ENCODE measurements around the gene NACAD.

NACAD gene, protein sequence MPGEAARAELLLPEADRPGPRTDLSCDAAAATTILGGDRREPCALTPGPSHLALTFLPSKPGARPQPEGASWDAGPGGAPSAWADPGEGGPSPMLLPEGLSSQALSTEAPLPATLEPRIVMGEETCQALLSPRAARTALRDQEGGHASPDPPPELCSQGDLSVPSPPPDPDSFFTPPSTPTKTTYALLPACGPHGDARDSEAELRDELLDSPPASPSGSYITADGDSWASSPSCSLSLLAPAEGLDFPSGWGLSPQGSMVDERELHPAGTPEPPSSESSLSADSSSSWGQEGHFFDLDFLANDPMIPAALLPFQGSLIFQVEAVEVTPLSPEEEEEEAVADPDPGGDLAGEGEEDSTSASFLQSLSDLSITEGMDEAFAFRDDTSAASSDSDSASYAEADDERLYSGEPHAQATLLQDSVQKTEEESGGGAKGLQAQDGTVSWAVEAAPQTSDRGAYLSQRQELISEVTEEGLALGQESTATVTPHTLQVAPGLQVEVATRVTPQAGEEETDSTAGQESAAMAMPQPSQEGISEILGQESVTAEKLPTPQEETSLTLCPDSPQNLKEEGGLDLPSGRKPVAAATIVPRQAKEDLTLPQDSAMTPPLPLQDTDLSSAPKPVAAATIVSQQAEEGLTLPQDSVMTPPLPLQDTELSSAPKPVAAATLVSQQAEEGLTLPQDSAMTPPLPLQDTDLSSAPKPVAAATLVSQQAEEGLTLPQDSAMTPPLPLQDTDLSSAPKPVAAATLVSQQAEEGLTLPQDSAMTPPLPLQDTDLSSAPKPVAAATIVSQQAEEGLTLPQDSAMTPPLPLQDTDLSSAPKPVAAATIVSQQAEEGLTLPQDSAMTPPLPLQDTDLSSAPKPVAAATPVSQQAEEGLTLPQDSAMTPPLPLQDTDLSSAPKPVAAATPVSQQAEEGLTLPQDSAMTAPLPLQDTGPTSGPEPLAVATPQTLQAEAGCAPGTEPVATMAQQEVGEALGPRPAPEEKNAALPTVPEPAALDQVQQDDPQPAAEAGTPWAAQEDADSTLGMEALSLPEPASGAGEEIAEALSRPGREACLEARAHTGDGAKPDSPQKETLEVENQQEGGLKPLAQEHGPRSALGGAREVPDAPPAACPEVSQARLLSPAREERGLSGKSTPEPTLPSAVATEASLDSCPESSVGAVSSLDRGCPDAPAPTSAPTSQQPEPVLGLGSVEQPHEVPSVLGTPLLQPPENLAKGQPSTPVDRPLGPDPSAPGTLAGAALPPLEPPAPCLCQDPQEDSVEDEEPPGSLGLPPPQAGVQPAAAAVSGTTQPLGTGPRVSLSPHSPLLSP (N-terminal part only)

DNA sequence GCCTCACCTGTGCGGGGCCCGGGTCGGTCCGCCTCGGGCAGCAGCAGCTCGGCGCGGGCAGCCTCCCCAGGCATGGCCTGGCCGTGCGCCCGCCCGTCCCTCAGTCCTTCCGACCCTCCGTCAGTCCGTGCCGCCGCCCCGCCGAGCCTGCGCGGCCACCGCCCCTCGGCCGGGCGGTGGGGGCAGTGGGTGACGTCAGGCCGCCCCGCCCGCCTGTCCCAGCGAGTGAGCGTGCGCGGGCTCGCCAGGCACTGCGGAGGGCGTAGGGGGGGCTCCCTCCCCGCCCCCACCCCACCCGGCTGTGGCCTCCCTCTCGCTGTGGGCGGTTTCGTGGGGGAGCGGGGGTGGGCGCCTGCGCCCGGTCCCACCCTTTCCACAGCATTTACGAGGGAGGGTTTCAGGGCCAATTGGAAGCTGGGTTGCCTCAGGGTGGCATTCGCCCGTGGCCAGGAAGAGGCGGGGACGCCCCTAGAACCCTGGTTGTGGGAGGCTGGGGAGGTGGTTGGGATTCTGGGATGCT lies at the start of gene NACAD:
Gene NACAD, minus strand, starts transcription at position 149 of the 520 bp plus-strand sequence. Its CDS starts 75 bp downstream, at position 74.
- peak; percentile 89 for DNase-seq (ENCODE audit: low spot score)

DNA sequence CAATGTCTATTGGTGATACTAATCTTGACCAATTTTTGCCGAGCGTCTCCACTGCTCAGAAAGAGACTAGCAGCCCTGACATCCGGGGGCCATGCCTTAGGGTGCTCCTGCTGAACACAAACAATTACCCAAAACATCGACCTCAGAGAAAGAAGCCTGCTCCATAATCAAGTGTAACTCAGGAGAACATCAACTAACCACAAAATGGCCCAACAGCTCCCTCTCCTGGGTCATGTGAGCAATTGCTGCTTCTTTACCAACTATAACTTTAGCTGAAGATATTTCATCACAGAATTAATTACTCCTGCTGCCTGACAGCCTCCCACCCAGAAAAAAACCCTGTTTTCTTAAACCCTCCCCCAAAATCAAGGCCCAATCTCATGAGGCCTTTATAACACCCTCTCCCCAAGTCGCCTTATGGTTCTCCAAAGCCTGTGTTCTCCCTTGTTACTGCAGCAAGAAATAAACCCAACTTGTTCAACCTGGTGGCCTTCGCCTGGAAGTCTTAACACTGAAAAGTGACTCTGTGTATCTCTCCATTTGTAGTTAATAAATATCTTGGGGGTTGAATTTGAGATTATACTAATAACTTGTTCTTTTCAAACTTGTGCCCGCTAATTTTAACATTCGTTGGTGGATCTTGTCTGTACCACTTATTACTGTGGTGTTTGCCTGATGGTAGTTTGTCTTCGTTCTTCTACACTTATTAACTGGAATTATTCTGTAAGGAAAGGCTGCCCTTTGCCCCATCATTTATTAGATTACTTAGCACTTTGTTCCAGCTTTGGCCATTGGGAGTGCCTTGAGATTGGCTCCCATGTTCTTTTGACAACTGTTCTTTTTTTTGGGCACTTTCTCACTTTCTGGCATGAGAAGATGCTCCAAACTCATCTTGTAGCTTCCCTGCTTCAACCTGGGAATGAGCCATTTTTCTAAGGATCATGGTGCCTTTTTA lies 47.6 kb upstream of the NACAD start:
- DNase-seq (ENCODE audit: low spot score): peak; percentile 76

DNA sequence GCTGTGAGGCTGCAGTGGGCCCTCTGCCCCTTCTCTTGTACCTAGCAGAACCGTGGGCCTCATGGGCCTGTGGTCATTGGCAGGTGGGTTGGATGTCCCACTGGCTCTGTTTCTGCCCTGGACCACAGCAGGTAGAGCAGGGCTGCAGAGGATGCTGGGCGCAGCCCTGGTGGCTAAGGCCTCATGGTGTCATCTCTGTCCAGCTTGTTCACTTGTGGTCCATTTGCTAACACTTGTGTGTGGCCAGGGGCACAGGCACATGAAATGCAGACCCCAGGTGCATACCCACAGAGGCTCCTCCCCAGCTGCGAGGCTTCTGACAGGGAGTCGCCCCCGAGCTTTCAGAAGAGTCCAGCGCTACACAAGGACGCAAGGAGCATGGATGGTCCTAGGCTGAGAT lies 45.1 kb upstream of the NACAD start:
- no peak for DNase-seq (ENCODE audit: low spot score)

DNA sequence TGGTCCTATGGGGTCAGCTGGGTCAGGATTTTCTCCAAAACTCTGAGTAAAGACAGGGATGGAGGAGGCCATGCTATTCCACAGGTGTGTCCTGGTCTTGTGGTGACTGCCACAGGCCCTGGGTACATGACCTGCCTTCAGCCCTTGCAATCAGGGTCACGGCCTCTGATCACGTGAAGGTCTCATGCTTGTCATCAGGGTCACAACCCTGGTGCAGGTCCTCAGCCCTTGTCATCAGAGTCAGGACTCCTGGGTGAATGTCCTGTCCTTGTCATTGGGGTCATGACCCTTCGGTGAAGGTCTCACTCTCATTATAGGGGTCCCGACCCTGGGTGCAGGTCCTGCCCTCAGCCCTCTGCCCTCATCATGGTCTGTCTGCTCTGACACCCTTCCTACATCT lies 44.6 kb upstream of the NACAD start:
- no peak for DNase-seq (ENCODE audit: low spot score)

DNA sequence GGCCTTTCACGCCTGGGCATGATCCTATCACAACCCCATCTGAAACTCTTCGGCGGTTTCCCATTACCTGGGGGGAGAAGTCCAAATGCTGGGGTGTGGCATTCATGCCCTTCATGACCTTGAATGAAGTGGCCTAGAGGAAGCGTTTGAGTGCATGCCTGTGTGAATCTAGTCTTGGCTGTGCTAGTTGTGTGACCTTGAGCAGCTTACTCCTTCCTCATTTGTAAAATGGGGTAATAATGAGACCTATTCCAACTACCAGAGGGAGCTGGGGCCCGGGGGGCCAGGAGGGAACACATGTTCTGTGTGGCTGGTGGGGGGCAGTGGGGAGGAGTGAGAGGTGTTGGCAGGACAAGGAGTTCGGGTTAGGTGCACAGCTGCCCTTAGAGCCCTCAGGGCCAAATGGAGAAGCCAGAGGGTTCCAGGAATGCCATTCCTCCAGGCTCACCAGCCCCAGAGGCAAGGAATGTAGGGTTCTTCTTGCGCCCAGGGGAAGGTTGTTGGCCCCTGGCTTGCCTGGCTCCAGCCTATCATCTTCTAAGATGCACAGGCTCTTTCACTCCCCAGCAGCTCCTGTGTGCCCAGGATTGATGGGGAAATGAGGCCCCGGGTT lies 44.0 kb upstream of the NACAD start:
- DNase-seq (ENCODE audit: low spot score): no peak

DNA sequence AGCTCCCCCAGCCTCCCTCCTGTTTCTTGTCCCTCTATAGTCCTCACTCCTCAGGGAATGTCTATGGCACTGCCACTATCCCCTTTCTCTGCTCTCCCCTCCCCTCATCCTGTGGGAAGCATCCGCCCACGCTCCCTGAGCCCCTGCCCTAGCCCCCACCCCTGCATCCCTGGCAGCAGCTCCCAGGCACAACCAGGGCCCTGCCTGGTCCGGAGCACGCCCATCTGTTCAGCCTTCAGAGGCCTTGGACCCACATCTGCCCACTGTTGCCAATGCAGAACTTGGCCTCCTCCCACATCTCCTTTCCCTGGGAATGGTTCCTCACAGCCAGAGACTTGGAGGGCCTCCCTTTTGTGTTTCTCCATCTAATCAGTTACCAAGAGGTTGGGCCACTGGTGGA lies 43.1 kb upstream of the NACAD start:
- no peak for DNase-seq (ENCODE audit: low spot score)

DNA sequence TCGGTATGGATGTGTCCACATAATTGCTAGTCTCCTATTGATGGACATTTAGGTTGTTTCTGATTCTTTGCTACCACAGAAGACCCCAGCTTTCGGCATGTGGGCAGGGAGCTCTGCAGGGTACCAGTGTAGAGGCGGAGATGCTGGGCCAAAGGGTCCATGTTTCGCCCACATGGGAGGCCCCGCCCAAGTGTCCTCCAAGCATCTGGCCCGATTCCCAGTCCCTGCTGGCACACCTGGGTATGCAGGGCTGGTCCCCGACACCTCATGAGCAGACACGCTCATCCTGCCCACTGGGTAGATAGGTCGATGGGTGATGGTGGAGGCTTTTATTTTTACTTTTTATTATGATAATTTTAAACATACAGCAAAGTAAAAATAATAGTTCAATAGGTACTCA lies 42.1 kb upstream of the NACAD start:
- DNase-seq (ENCODE audit: low spot score): no peak

DNA sequence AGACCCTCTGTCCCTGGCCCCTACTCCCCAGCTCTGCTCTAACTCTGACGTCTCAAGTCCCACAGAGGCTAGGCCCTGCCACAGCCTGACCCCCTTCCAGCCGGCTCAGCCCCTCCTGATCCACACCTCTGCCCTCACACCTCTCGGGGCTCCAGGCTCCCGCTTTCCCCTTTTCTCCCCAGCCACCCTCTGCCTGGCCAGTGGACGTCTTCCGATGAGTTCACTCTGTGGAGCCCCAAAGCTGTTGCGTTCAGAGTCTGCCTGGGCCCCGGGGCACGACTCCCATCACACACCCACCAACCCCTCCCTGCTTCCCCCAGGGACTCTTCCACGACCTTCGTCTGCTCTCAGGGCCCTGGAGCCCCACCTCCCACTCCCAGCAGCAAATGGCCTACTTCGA lies 41.1 kb upstream of the NACAD start:
- no peak for DNase-seq (ENCODE audit: low spot score)

DNA sequence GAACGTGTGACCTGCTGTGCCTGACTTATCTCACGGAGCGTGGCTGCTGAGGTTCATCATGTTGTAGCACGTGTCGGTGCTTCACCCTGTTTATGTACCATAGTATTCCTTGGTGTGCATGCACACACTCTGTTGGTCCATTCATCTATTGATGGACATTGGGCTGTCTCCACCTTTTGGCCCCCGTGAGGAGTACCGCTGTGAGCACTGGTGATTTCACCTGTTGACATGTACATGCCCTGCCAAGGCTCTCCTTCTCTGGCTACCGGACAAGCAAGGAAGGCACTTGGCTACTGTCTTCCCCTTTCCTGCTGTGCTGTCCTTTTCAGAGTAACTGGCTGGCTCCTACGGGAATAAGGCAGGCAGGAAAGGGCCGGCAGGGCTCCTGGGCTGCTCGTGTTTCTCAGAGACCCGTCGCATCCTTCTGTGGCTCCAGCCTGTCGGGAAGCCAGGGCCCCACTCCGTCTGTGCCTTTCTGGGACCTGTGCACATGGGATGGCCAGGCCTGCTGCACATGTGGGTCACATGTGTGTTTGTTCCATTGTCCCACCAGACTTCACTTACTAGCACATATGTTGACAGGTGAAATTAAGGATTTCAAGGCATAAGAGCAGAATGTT lies 40.5 kb upstream of the NACAD start:
- no peak for DNase-seq (ENCODE audit: low spot score)

DNA sequence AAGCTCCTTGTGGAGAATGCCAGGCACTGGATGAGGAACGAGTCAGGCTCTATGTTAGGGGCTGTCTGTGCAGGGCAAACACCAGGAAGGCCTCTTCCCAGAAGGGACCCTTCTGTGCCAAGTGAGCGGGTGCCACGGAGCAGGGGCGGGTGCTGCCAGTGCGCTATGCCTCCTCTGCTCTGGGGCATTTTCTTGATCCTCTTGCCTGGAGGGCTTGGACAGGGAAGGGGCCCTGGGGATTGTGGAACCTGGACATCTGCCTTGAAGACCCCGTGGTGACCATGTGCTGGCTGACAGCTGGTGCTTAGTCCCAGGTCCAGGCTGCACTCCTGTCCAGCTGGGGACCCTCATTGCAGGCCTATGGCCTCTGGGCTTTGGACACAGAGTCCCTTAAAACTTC lies 38.2 kb upstream of the NACAD start:
- DNase-seq (ENCODE audit: low spot score): peak; percentile 15

DNA sequence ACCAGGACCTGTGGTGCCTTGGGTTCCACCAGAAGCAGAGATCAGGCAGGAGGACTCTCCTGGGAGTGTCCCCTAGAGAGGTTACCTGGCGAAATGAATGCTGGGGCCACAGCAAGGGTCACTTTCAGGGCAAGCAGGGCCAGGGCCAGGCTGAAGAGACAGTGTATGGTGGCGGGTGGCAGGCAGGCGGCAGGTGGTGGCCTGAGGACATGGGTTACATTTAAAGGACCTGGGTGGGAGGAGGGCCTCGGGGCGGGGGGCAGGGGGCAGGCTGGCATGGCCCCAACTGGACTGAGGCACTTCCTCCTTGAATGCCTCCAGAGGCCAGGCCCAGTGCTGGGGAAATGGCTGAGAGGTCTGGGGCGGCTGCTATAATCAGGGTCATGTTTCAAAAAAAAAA lies 37.4 kb upstream of the NACAD start:
- DNase-seq (ENCODE audit: low spot score): peak; percentile 13

DNA sequence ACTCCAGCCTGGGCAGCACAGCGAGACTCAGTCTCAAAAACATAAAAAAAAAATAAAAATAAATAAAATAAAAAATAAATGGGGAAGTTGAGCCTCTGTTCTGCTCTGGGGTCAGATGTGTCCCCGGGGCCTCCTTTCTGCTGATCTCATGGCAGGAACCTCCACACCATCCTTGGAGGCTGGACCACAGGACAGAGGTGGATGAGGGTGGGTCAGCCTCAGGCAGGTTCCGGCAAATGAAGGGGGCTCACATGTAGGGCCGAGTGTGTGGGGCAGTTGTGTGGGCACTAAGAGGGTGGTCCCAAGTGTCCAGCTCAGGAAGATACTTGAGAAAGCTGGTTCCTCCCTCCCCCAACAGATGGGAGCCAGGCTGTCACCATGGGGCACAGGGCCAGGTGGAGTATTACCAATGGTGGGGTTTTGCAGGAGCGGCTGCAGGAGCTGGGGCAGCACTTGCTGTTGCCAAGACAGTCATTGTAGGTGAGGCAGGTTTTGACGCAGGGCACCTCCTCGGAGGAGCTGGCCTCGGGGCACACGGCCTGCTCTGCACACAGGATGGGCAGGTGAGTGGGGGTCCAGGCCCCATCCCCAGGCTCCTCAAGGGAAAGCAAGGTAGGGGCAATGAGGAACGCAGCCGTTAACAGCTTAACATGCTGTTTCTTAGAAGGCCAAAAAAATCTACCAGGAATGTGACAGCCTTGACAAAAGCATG lies 36.6 kb upstream of the NACAD start:
- peak; percentile 27 for DNase-seq (ENCODE audit: low spot score)

DNA sequence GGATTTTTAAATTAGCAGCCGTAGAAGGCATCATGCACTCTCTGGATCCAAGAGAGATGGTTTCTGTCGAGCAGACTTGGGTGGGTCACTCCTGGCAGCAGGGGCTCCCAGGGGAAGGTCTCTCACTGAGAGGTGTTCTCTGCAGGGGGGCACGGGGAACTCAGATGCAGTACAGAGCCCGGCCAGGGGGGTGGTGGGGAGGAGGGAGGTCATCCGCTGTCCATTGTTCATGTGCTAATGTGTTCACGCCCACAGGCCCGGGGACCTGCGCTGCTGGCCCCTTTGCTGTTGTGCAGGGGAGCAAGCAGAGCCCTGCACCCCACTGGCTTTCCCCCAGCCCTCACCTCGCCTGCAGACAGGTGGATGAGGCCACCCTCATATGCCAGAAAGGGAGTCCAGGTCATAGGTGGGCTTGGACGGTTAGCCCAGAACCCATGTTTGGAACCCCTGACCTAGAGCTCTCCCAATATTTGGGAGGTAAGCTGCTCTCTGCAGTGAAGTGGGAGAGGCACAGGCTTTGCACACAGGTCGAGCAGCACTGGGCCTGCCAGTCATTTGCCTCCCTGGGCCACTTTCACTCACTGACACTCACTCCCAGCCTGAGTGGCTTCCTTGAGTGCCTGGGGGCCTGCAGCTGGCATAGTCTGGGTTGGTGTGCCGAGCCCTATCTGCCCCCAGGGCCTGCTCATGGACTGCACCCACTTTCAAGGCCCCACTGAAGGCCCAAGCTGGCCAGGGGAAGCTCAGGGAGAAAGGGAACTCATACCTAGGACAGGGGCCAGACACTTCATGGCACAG lies 35.3 kb upstream of the NACAD start:
- peak; percentile 20 for DNase-seq (ENCODE audit: low spot score)

DNA sequence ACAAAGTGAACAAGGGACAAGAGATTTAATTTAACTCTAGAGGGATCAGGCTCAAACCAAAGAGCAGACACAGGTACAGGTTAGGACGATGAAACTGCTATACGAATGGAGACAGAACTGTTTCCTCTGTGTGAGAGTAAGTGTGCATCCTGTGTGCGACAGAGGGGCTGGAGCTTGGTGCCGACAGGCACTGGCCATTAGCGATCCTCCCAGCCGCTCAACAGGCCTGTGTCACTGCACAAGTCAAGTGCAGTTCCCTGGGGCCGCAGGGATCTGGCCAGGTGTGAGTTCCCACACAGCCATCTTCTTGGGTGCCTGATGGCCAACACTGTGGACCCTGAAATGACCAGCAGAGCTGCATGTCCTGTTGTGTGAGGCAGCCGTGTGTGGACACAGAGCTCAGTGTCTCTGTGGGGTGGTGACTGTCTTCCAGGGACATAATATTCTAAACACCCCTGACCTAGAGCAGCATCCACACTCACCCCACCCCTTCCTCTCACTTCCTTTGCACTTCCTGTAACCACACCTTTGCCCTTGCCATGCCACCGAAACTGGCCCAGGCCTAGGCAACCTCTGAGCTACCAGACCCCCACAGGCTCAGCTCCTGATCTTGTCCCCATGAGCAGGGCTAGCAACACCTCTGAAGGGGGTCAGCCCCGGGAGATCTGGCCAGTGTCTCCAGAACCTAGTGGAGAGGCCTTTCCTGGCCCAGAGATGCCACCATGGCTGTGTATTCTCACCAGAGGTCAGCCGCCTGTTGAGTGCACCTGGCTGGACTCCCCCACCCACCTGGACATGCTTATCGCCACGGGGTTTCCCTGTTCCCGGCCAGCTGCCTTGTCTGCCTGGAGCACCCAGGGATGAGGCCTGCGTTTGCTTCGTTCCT lies 34.4 kb upstream of the NACAD start:
- peak; percentile 26 for DNase-seq (ENCODE audit: low spot score)

DNA sequence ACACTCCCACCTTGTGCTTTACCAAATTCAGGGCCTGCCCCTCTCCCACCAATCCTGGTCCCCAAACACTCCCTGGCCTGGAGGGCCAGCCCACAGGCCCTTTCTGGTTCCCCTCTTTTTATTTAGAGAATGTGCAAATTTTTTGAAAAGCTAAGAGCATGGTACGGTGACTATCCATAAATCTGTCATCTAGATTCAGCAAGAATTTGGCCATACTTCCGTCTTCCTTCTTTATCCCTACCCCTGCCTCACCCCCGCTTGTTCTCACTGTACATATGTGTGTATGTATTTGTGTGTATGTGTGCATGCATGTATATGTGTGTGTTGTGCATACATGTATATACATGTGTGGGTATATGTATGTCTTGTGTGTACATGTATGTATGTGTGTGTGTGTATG lies 30.8 kb upstream of the NACAD start:
- DNase-seq (ENCODE audit: low spot score): no peak

DNA sequence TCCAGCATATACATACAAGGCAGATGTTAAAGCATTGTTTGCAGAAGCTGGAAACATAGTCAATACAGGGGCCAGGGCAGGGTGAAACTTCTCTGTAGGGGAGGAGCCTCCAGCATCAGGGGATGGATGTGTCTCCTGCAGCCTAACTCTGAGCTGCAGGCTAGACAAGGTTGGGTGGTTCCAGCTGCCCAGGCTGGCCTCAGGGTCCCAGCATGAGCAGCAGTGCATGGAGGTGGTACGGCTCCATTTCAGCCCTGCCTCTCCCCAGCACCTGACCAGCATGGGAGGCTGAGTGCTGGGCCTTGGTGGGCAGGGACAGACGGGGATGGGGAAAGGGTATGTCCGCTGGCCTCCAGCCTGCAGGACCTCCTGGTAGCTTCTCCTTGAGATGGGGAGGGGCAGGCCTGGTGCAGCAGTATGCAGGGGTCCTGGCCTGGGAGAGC lies 30.1 kb upstream of the NACAD start:
- no peak for DNase-seq (ENCODE audit: low spot score)

DNA sequence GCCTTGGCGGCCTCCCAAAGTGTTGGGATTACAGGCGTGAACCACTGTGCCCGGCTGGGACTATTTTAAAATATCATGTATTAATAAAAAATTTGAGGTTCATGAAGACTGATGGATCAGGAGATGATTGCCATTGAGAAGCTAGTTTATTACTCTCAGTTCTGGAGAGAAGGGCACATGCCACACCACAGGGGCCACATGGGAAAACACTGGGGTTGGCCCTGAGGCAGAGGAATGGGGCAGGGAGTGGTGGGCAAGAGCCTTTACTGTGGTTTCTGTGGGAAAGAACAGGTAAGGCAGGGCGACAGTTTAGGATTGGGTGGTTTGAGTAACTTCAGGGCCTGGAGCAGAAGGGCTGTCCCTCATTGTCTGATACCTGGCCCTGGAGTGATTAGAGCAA lies 29.5 kb upstream of the NACAD start:
- no peak for DNase-seq (ENCODE audit: low spot score)
